SK-N-DZ (cell line): Measurements from ENCODE around the gene CTNNBL1.

ENCODE experiments used
- DNase-seq: peaks from one replicate; pipeline ENCODE4 v3.0.0-alpha.2; 2015; ENCODE audit warnings: low spot score

CTNNBL1 gene

DNA sequence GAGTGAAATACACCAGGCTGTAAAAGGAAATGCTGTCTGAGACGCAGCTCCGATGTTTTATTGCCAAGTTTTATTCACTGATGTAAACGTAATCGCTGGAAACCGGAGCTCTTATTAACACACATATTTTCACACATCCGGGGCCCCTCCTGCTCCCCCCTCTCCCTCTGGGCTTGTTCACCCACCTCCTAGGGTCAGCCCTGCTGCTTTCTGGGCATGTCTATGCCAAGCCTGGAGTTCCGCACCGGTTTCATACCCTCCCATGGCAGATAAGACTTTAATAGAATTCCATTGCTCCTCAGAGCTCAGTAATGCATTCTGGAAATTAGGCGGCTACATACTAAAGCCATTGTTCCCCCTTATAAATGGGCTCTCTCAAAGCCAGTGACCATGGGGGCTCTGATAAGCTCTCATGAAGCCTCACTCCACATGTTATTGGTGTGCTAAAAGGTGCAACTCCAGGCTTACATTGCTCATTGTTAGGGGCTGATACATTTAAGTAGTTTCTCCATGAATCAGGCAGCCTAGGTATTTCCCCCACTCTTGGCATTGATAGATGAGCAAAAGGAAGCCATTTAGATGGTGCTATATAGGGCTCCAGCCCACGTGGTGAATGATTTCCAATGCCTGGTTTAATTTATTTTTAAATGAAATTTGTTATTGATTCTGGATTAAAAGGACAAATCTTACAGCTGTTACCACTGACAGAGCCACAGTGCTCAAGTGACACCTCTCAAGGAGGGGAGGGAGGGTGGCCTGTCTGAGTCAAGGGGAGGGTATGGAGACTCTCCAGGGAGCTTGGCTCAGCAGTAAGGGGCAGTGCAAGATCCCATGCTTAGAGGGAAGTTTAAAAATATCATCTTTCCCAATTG lies 204.6 kb downstream of the CTNNBL1 start:
- DNase-seq: no peak

- DNase-seq: no peak
Measured at GRCh38 chr20:37899105-37900045, 205.5 kb downstream of the CTNNBL1 start.

GRCh38 chr20:37901240-37901639 lies 207.4 kb downstream of the CTNNBL1 start:
- DNase-seq: no peak

- peak; percentile 76 for DNase-seq
Measured at GRCh38 chr20:37901654-37902503, 208.0 kb downstream of the CTNNBL1 start.

DNA sequence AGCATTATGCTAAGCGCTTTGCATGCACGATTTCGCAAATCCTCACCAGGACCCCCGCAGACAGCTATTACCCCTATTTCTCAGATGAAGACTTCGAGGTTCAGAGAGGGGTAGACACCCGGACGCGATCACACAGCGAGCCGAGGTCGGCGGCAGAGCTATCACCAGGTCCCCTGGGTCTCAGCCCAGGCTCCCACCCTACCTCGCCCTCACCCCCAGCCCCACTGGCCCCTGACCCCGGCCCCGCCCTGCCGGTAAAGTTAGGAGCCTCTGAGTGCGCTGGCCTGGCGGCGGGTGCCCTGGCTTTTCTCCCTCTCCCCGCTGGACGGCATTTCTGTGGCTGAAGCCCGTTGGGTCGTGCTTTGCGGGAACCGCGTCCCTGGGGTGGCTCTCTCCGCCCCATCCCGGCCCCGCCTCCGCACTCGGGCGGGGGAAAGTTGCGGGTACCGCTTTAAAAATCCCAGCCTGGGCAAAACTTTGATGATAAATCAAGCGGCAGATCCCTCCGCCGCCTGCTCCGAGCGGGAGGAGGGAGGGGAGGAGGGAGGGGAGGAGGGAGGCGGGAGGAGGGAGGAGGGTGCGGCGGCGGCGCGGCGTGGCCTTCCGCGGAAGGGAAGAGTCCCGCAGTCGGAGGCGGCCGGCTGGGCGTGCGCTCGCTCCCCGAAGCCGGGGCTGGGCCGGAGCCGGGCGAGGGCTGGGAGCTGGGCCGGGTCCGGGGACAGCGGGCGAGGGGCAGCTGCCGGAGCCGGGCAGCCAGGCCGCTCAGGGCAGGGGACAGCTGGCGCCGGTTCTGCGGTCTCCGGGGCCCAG lies 208.9 kb downstream of the CTNNBL1 start, which contains the start of gene VSTM2L:
TSS of gene VSTM2L (plus strand) at position 624 of the 810 bp plus-strand sequence. CDS start 224 bp downstream, outside the sequence.
- no peak for DNase-seq

GRCh38 chr20:37903317-37904007 lies 209.6 kb downstream of the CTNNBL1 start:
- DNase-seq: no peak

GRCh38 chr20:37904008-37904642 lies 210.3 kb downstream of the CTNNBL1 start:
- DNase-seq: no peak

DNA sequence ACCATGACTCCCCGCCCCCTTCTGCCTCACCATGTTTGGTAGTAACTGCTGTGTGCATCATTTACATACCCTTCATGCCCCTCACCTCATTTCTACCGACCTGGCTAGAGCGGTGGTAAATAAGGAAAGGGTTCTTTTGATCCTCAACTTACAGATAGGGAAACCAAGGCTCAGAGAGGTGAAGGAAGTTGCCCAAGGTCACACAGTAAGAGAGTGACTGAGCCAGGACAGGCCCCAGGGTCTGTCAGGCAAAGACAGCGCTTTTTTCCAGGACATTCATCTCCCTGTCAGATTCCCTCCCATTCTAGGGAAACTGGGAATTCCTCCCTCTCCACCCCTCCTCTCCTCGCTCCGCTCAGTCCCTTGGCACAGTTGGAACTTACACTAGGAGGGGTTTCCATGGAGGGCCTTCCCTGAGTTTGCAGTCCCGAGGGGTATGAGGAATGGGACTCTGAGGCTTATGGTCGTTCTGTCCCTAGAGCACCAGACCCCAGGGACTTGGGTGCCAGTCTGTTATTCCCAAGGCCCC lies 211.1 kb downstream of the CTNNBL1 start:
- no peak for DNase-seq

- DNase-seq: peak; percentile 63
Measured at GRCh38 chr20:37905671-37906613, 212.1 kb downstream of the CTNNBL1 start.

- DNase-seq: no peak
Measured at GRCh38 chr20:37907330-37907676, 213.5 kb downstream of the CTNNBL1 start.

- DNase-seq: no peak
Measured at GRCh38 chr20:37907677-37908401, 214.0 kb downstream of the CTNNBL1 start.

- DNase-seq: no peak
Measured at GRCh38 chr20:37911261-37911660, 217.4 kb downstream of the CTNNBL1 start.

- DNase-seq: peak; percentile 88
Measured at GRCh38 chr20:37911838-37912281, 218.0 kb downstream of the CTNNBL1 start.

- no peak for DNase-seq
Measured at GRCh38 chr20:37912874-37913273, 219.0 kb downstream of the CTNNBL1 start.

DNA sequence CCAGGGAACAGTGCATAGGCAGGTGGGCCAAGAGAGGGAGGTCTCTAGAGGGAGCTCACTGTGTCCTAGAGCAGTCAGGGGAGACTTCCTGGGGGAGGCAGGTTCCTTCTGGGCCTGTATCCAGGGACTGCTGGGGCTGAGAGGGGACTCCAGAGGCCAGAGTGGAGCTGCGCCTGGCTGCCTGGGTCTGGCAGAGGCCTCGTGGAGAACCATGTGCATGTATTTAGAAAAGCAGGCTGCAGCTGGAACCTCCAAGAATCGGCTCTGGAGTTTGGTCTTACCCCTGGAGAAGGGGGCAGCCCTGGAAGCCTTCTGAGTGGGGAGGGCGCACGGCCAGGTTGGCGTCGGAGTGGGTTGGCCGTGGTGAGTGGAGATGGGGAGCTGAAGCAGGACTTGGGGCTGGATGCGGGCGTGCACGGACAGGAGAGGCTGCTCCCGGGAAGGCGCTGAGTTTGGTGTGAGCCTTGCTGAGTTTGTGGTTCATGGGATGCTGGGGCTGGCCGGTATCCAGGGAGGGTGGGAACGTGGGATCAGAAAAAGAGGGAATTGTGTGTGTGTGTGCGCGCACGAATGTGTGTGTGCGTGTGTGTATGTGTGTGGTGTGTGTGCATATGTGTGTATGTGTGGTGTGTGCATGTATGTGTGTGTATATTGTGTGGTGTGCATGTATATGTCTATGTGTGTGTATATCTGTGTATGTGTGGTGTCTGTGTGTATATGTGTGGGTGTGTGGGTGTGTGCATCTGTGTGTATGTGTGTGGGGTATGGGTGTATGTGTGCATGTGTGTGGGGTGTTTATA lies 219.9 kb downstream of the CTNNBL1 start:
- DNase-seq: peak; percentile 62

DNA sequence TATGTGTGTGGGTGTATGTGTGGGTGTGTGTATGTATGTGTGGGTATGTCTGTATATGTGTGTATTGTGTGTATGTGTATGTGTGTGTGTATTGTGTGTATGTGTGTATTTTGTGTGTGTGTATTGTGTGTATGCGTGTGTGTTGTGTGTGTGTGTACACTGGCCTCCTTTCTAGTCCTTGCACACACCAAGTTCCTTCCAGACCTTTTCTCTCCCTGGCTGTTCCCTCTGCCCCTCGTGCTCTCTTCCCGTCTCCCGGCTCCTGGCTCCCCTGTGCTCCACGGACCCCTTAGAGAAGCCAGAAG lies 220.5 kb downstream of the CTNNBL1 start:
- no peak for DNase-seq
